C1 segment of cervical spinal cord (tissue), 14 donors: ENCODE data around the gene UNC79.
"Not testable (repeated sequence)": the region's sequence is repeated elsewhere in the genome, so short reads cannot be mapped to it uniquely, and the experiment has no call there.

Source experiments
- DNase-seq, 14 donors: peaks; one replicate each; lab custom pipeline; 2025; lab: John Stamatoyannopoulos, UW

The UNC79 gene

GRCh38 chr14:93493054-93493453 is 62.3 kb downstream of the UNC79 start:
- no peak for DNase-seq

- DNase-seq, result not testable (repeated sequence)
These were observed 62.9 kb downstream of the UNC79 start for GRCh38 chr14:93493622-93494021.

GRCh38 chr14:93496856-93497741 is 66.4 kb downstream of the UNC79 start:
- DNase-seq, result no peak

GRCh38 chr14:93510056-93510455 is 79.3 kb downstream of the UNC79 start:
- no peak for DNase-seq

GRCh38 chr14:93511001-93511400 is 80.3 kb downstream of the UNC79 start:
- DNase-seq, result no peak

GRCh38 chr14:93520053-93520607 is 89.4 kb downstream of the UNC79 start:
- no peak for DNase-seq

GRCh38 chr14:93522221-93522620 is 91.5 kb downstream of the UNC79 start:
- no peak for DNase-seq

GRCh38 chr14:93525216-93525615 is 94.5 kb downstream of the UNC79 start:
- not testable (repeated sequence) for DNase-seq

- no peak for DNase-seq
These were observed 95.1 kb downstream of the UNC79 start for GRCh38 chr14:93525696-93526451.

- no peak for DNase-seq
These were observed 96.5 kb downstream of the UNC79 start for GRCh38 chr14:93527203-93527607.

- DNase-seq, result no peak
These were observed 98.3 kb downstream of the UNC79 start for GRCh38 chr14:93528884-93529558.

- DNase-seq, result no peak
These were observed 100.9 kb downstream of the UNC79 start for GRCh38 chr14:93531644-93532043.

GRCh38 chr14:93532541-93532940 is 101.8 kb downstream of the UNC79 start:
- DNase-seq, result no peak

GRCh38 chr14:93533437-93533836 is 102.7 kb downstream of the UNC79 start:
- no peak for DNase-seq

- no peak for DNase-seq
These were observed 103.1 kb downstream of the UNC79 start for GRCh38 chr14:93533842-93534241.

GRCh38 chr14:93535537-93535936 is 104.8 kb downstream of the UNC79 start:
- DNase-seq, result no peak

- no peak for DNase-seq
These were observed 106.2 kb downstream of the UNC79 start for GRCh38 chr14:93536945-93537344.

- DNase-seq, result no peak
These were observed 107.2 kb downstream of the UNC79 start for GRCh38 chr14:93537951-93538350.

- no peak for DNase-seq
These were observed 107.7 kb downstream of the UNC79 start for GRCh38 chr14:93538413-93538812.

GRCh38 chr14:93540235-93540634 is 109.5 kb downstream of the UNC79 start:
- DNase-seq, result no peak

- DNase-seq, result no peak
These were observed 113.0 kb downstream of the UNC79 start for GRCh38 chr14:93543766-93544165.

- no peak for DNase-seq
These were observed 113.5 kb downstream of the UNC79 start for GRCh38 chr14:93544212-93544611.
